ES-I3 (cell line): Measurements from ENCODE around the gene SEMA6D.

ENCODE experiments used
- H3K36me3 ChIP-seq: 2 replicates; pipeline ENCODE4 v1.6.1; 2013; ENCODE audit warnings: mild to moderate bottlenecking, low read length, control low read depth, moderate library complexity; ENCODE audit not compliant: insufficient read depth
- H3K4me1 ChIP-seq: 2 replicates; pipeline ENCODE4 v1.6.1; 2013; ENCODE audit warnings: mild to moderate bottlenecking, control low read depth, low read length; ENCODE audit not compliant: insufficient read depth
- H3K9ac ChIP-seq: 2 replicates; pipeline ENCODE4 v1.6.1; 2013; ENCODE audit warnings: low read depth, mild to moderate bottlenecking, low read length, moderate library complexity
- H3K9me3 ChIP-seq: 2 replicates; pipeline ENCODE4 v1.6.1; 2013; ENCODE audit warnings: mild to moderate bottlenecking, low read length, moderate library complexity; ENCODE audit not compliant: control insufficient read depth, insufficient read depth

SEMA6D gene

GRCh38 chr15:47820747-47821319 is 103.5 kb downstream of the SEMA6D start:
- no peak overlapping the region for H3K9ac ChIP-seq
- H3K4me1 ChIP-seq, result peaks cover 4% of the 10 kb centered on the region; the same call in 1 of the 2 replicates
- H3K9me3 ChIP-seq, result no peaks in the 10 kb centered on the region
- no peaks in the 10 kb centered on the region for H3K36me3 ChIP-seq

GRCh38 chr15:47822048-47822447 is 104.7 kb downstream of the SEMA6D start:
- H3K4me1 ChIP-seq, result peaks cover 4% of the 10 kb centered on the region; the same call in 1 of the 2 replicates
- no peak overlapping the region for H3K9ac ChIP-seq
- no peaks in the 10 kb centered on the region for H3K36me3 ChIP-seq
- no peaks in the 10 kb centered on the region for H3K9me3 ChIP-seq
